DMS53 (cell line): Measurements from ENCODE around the gene ANKH.
A peak's percentile ranks its signal among the peaks of the same experiment; 100 is the strongest.
"Not testable (repeated sequence)": the region's sequence is repeated elsewhere in the genome, so short reads cannot be mapped to it uniquely, and the experiment has no call there.

Experiments
- DNase-seq: peaks from one replicate; lab custom pipeline; 2025; lab: John Stamatoyannopoulos, UW

The ANKH gene

DNA sequence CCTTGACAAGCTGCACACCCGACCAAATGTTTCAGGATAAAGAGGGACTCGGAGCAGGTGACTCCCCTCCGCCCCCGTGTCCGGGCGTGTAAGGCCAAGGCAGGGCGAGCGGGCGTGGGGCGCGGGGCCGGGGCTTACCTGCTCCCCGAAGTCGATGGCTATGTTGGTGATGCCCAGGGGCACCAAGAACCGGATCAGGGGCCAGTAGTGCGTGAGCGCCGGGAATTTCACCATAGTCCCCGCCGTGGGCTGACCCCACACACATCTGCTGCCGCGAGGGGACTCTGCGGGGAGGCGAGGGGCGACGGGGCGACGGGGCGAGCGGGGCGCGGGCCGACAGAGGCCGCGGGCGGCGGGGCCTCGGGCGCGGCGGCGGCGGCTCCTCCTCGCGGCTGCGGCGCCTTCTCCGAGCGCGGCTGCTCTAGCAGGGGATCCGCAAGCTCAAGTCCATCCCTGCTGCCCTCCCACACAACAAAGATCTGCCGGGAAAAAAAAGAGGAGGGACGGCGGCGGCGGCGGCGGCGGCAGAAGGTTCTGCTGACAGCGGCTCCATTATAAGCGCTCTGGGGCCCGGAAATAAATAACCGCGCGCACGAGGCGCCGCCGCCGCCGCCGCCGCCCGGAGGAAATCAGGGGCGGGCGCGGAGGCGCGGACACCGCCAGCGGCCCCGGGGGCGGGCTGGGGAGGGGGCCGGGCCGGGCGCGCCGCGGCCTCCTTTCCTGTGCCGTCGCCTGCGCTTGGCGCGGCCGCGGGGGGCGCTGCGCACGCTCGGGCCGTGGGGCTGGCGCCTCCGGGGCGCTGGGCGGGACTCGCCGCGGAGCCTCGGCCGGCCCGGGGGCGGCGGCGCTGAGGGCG lies at the start of gene ANKH:
Gene ANKH, minus strand, starts transcription at position 565 of the 856 bp plus-strand sequence. Its CDS starts 331 bp downstream, at position 234.
- peak; percentile 95 for DNase-seq

DNA sequence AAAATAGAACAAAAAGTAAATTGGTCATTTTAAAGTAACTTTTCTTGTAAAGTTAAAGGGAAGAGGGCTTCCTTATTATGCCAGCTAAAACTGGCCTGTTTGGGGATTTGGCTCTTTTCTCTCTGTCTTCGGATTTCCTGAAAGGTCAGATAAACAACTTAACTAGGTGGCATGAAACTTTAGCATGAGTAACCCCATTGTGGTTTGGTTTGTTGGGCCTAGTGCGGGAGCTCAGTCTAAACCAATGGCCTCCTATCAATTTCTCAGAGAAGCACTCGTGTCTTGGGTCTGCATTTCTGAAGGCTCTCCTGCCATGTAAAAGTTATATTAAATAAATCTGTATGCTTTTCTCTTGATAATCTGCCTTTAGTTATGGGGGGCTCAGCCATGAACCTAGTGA lies 48.5 kb upstream of the ANKH start:
- no peak for DNase-seq

DNA sequence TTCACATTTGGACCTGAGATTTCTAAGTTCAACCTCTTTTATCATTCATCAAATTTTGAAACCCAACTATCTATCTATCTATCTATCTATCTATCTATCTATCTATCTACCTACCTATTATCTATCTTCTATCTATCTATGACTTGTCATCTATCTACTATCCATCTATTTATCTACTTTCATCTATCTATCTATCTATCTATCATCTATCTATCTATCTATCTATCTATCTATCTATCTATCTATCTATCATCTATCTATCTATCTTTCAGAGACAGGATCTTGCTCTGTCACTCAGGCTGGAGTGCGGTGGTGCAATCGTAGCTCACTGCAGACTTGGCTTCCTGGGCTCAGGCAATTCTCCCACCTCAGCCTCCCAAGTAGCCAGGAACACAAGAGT lies 47.5 kb upstream of the ANKH start:
- not testable (repeated sequence) for DNase-seq

DNA sequence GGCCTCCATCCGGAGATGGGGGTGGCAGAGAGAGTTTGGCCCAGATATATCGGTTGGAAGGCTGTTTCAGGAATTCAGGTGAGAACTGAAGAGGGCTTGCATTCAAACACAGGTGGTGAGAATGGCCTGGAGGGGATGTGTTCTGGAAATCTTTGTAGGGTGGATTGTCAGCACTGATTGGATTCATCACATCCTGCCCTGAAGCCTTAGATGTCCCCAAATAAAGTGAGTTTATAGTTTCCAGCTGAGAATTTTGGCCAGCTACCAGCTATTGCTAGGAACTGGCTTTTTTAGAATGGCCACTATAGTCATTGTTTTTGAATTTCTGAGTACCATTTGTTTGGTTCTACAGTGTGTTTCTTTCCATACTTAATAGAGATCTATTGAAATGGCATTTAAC lies 46.1 kb upstream of the ANKH start:
- DNase-seq: no peak

DNA sequence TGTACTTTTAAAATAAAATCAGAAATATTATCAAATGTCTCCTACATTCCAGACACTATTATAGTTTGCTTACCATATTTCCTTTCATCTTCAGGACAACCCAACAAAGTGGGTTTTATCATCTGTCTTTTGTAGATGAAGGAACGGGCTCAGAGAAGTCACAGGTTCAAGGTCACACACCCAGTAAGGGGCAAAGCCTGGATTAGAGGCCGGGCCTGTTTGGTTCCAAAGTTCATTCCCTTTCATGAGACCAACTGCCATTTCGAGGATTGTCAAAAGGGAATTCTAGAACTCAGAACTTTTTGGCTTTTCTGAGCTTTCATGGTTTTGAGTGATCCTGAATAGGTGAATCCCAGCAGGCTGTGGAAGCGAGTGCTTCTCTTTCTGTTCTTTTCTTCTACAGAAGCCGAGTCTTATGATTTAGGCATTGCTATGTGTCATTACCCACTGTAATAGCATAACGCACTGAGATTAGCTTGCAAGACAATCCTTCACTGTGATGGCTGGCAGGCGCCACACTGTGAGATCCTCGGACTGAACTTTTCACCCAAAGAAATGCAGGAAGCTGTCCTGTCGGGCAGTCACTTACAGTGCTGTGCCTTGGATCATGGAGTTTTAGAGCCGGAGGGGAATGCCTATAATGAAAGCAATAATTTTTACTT lies 43.8 kb upstream of the ANKH start:
- no peak for DNase-seq

DNA sequence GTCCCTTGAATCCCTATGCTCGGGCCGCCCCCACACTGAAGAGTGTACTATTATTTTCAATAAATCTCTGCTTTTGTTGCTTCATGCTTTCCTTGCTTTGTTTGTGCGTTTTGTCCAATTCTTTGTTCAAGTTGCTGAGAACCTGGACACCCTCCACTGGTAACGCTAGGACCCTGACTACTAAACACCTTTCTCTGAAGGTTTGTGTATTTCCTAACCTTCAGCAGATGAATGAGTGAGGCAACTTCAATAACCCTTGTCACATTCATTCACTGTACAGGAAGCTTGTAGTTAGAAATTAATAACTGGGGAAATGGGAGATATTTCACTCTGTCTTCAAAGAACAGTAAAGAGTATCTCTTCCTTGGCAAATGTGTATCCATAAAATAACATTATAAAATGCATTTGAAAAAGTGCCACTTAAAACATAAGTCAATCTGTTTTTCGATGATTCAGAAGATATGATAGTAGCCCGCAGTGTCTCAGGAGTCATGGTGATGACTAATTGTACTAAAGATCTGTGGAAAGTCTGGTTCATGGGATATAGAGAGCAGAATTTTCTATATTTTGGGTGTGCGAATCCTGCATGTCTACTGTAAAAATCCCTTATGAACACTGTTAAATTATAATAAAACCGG lies 43.2 kb upstream of the ANKH start:
- no peak for DNase-seq

DNA sequence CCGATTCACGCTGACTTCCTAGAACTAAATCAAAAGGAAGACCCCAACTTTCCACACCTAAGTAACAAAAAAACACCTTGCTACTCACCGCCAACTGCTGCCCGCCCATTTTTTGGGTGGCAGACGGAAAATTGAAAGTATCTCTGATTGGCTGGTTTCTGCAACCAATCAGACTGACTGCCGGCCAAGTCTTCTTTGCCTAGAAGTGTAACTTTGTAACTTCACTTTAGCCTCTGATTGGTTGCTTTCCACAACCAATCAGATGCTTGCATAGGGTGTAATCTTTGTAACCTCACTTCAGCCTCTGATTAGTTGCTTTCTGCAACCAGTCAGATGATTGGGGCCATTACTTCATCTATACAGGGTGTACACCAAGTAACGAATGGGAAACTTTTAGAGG lies 42.6 kb upstream of the ANKH start:
- no peak for DNase-seq

DNA sequence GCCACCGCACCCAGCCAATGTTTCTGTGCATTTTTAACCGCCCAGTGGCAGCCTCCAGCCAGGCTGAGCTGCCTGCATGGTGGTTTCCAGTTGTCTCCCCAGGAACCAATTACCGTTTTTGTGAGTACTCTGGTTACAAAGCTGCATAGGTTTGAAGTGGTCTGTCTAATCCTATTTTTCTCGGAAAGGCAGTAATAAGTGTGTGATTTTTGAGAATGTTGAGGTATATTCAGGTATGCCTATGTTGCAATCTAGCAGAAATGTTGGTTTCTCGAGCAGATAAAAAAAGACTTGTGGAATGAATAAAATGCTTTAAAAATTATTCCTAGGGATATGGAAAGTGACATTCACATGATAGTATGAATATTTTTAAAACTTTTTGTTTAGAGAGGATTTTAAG lies 41.5 kb upstream of the ANKH start:
- no peak for DNase-seq

DNA sequence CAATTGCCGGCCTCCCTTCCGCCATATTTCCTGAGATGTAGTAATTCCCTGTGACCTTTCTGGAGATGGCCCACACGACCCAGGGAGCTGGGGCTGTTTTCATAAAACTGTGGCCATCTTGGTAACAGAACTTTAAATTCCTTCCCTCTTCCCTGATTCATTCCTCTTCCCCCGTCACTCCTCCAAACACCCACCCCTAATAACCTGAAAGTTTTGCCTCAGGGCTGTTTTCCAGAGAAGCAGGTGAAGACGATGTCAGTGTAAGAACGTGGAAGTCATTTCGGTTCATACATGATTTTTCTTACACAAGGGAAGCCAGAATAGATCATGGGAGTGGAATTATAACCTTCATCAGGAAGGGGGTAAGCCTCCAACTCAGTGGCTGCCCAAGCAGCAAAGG lies 40.6 kb upstream of the ANKH start:
- no peak for DNase-seq

DNA sequence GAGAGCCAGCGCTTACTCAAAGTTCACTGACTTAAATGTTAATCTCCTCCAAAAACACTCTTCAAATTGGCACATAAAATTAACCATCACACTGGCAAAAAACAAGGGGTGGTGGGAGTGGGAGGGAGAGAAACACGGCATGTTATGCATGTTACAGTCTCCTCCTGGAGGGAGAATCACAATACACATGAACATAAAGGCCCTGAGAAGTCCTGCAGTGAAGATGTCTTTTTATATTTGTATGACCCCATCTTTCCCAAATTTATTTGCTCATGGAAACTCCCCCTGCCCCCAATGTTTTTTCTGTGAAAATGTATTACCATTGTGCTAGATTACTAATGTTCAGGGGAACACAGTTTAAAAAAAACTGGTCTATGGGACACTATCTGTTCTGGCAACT lies 37.8 kb upstream of the ANKH start:
- no peak for DNase-seq

DNA sequence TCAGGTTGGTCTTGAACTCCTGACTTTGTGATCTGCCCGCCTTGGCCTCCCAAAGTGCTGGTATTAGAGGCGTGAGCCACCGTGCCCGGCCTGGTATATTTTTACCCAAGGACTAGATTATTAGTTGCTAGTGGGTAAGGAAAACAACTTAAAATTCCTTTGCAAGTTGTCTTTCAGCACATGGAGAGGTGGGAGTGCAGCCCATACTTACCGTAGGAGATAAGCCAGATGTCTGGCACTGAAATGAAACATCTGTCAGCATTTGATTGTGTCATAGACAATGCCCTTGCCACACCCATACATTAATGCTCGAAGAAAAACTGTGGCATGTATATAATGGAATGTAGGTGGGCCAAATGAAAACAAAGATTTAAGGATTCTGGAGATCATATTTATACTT lies 36.6 kb upstream of the ANKH start:
- no peak for DNase-seq

DNA sequence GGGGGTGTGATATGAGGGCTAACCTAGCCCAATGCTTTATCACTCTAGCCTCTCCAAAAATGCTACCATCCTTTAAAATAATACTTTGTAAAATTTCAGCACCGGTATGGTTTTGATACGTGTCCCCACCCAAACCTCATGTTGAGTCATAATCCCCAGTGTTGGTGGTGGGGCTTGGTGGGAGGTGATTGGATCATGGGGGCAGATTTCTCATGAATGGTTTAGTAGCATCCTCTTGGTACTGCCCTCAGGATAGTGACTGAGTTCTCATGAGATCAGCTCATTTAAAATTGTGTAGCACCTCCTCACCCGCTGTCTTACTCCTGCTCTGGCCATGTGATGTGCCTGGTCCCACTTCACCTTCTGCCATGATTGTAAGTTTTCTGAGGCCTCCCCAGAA lies 35.0 kb upstream of the ANKH start:
- DNase-seq: no peak

DNA sequence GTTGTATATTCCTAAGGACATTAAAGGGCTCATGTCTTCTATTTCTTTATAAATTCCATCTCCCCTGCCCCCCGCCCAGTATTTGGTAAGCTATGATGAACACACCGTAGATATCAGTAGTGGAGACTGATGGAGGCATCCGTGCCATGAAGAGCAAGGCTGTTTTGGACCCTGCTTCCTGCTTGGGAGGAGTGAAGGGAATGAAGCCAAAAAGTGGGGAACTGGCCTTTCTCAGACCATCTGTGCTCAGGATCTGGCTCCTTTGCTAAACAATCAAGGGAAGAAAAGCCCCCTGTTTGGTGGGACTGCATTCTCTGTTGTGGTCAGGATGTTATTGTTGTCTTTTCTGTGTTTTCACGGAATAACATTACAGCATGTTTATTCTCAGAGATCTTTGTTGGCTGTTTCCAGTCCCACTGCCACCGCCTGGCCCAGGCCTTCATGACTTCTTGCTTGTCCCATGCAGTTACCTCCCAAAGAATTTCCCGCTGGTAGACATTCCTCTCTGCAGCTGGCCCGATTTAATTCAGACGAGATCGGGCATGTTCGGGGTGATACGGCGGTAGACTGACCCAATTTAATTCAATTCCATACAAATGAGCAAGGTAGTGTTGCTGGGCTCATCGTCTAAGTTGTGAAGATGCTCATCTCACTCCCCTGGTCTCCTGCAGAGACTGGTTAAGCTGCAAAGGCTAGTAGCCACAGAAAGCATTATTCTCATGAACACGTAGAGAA lies 31.4 kb upstream of the ANKH start:
- DNase-seq: no peak

DNA sequence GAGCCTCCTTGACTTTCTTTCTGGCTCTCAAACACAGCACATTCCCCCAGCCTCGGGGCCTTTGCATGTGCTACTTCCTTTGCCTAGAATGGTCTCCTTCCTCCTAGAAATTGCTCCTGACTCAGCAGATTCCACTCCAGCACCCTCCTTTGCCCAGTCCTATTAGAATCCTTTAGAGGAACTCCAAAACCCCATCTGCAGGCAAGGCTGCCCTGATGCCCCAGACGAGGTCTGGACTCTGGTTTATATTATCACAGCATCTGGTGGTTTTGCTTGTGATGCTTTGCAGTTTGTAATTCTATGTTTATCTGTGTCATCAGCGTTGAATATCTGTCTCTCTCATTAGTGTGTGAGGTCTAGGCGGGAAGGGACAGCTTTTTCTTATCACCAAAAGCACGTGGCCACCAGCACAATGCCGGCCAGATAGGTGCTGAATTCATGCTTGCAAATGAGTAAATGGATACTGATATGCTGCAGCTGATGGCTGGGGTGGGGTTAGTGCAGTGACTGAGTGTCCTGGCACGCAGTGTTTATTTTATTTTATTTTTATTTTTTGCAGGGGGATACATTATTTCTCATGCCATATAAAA lies 30.0 kb upstream of the ANKH start:
- no peak for DNase-seq

DNA sequence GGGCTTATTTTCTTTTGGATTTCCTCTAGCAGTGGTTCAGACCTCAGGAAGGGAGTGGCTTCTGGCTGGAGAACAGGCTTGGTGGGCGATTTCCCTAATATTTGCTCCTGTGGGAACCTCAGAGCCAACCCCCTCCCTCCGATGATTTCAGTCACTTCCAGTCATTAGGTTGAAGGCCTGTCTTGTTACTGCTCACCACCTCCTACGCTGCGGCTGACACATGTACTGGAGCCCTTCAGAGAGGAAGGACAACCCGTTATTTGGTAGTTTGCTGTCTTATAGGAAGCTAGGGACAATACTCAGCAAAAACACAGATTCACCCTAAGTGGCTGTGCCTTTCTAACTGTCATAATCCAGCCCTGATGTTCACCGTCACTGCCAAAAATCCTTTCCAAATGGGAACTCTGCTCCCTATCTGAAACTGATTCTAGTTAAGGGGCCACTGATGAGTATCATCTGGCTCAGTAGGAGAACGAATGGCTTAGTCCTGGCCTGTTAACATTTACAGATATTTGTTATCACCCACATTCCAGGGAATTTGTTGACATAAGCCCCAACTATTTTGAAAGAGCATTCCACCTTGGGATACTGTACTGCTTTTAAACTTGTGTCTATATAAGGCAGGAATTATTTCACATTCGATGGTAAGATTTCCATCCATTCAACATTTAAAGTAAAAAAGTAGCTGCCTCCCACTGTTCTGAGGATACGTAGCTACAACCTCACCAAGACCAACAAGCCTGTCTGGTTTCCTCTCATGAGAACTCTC lies 29.3 kb upstream of the ANKH start:
- DNase-seq: no peak

DNA sequence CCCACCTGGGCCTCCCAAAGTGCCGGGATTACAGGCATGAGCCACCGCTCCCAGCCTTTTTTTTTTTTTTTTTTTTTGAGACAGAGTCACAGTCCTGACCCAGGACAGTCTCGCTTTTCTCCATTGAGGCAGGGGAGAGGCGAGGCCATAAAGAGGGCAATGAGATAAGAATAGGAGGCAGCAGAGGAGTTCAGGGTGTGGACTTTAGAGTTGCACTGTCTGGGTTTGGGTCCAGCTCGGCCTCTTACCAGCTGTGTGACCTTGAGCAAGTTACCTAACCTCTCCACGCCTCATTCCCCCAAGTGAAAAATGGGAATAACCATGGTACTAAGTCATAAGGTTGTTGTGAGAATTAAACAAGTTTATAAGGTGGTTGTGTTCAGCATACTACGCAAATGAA lies 24.6 kb upstream of the ANKH start:
- DNase-seq: no peak

DNA sequence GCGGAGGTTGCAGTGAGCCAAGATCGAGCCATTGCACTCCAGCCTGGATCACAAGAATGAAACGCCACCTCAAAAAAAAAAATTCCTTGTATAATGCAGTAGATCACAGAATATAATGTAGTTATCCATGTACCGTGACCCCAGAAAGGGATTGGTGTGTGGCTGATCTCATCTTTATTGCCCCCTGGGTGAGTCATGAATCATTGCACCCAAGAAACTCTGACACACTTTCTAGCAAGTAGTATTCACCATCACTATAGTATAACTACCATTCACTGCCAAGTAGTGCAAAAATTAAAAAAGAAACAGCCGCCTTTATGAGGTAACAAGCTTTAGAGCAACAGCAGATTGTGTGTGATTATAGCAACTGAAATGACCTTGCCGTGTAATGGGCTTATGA lies 23.7 kb upstream of the ANKH start:
- DNase-seq: no peak

DNA sequence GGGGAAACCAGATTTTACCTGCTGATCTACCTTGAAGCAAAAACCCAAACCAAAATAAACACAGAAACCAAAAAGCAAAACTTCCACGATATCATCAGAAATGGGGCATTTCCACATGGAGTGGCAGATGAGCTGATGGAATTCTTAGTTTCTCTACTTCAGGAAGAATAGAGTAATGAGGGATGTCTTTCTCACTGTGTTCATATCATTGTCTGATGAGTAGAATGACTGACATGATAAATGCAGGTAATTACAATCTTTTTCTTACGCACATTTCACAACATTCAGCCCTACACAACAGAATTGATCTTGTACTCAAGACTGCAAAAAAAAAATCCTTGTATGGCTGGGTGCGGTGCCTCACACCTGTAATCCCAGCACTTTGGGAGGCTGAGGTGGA lies 23.2 kb upstream of the ANKH start:
- no peak for DNase-seq

DNA sequence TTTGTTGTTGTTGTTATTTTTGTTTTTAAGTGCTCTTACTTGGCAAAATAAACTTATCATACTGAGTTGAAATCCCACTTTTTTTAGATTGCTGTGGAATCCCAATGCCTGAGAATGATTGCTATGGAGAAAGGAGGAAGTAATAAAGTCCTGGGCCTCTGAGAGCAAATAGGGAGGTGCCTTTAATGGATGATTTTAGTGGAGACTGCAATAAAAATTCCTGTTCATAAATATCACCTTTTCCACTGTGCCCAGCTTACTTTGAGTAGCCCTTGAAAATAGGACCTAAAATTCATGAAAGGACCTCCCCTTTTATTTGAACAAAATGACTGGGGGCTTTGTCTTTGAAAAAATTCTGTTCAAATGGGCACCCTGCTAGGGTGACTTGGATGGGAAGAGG lies 21.8 kb upstream of the ANKH start:
- no peak for DNase-seq

DNA sequence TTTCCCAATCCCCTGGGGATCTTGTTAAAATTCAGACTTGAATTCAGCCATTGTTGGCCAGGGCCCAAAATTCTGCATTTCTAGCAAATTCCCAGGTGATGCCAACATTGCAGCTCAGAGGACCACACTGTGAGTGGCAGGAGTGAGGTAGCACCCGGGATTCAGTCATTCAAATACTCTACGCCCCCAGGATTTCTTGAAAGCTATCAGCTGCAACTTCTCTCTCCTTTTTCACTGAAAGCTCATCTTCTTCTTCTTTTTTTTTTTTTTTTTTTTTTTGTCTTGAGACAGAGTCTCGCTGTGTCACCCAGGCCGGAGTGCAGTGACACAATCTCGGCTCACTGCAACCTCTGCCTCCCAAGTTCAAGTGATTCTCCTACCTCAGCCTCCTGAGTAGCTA lies 19.3 kb upstream of the ANKH start:
- no peak for DNase-seq

DNA sequence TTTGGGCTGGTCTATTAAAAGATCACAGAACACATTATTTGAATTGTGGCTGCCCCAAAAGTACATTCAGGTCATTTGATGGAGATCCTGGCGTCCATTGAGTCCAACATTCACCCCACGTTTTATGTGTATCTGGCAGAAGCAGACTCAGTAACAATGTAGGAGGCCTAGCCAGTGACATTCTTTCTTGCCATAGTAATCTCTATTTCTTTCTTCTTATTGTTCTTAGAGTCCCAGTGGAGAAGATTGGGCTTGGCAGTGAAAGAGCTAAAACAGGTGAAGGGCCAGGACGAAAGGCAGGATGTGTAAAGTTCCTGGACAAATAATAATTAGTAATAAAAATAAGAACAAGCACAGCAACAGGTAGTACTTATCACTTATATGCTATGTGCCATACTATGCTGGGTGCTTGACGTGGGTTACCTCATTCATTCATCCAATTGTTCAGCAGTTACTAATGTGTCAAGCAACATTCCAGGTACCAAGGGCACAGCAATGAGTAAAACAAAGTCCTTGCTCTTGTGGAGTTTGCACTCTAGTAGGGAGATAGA lies 12.6 kb upstream of the ANKH start:
- DNase-seq: no peak
